Sigmoid colon (tissue), 7 donors: ENCODE measurements around the gene FNIP1. TPM values are rescaled to one million over a fixed set of nuclear protein-coding genes. Genes with fewer than 3 reads are reported as not detected.

ENCODE experiments used
- DNase-seq: peaks from one replicate; pipeline ENCODE4 v3.0.0-alpha.2; 2019
- H3K27ac ChIP-seq, 4 donors: fragments of 200-600 bp; sonication (generic); one replicate each; pipeline ENCODE4 v1.5.1; 2016 to 2019; ENCODE audit warnings: mild to moderate bottlenecking in 1 of 4
- H3K27me3 ChIP-seq, 3 donors: fragments of 200-600 bp; sonication (generic); one replicate each; pipeline ENCODE4 v1.5.1; 2019; ENCODE audit warnings: mild to moderate bottlenecking in 1 of 3
- H3K36me3 ChIP-seq, 4 donors: fragments of 200-600 bp; sonication (generic); one replicate each; pipeline ENCODE4 v1.5.1; 2016 to 2019
- H3K4me1 ChIP-seq, 4 donors: fragments of 200-600 bp; sonication (generic); one replicate each; pipeline ENCODE4 v1.5.1; 2017 to 2019
- H3K4me3 ChIP-seq, 4 donors: fragments of 200-600 bp; sonication (generic); one replicate each; pipeline ENCODE4 v1.5.1; 2017 to 2019; ENCODE audit warnings: mild to moderate bottlenecking in 2 of 4, moderate library complexity in 1 of 4
- H3K9me3 ChIP-seq, 4 donors: fragments of 200-600 bp in 3 of 4; sonication (generic) in 3 of 4; one replicate each; pipeline versions ENCODE4 v1.5.1 to v1.6.1; 2013 to 2019
- EP300 ChIP-seq, 4 donors: sonication (generic); formaldehyde crosslinking; IDR thresholded peaks; one replicate each; pipeline ENCODE4 v1.6.1; 2017; ENCODE audit warnings: antibody characterized with exemption in 4 of 4
- POLR2A ChIP-seq, 2 donors: fragments of 450-650 bp; IDR thresholded peaks; one replicate each; pipeline ENCODE4 v1.6.1; 2016; ENCODE audit warnings: antibody characterized with exemption in 2 of 2, mild to moderate bottlenecking in 2 of 2, moderate library complexity in 2 of 2
- POLR2AphosphoS5 ChIP-seq, 4 donors: sonication (generic); formaldehyde crosslinking; IDR thresholded peaks; one replicate each; pipeline ENCODE4 v1.6.1; 2017; ENCODE audit warnings: antibody characterized with exemption in 4 of 4
- whole genome bisulfite sequencing, 2 donors: extraction: QIAGEN DNeasy Blood & Tissue Kit; methylation state at CpG; one replicate each; pipeline ENCODE4 v1.1.7; 2013; 5-methylcytosine and 5-hydroxymethylcytosine counted together
- intact Hi-C: fragments of 100-400 bp; cut with DNase I; formaldehyde crosslinking; loops from one replicate; pipeline ENCODE4 v1.15.1; 2023
- polyA plus RNA-seq, 3 donors: library from polyadenylated mRNA; stranded (reverse); fragments of 200-250 nt; gene quantifications; one replicate each; pipeline ENCODE4 v1.2.3, GENCODE V29; 2013
- total RNA-seq, 4 donors: library from RNA; depleted of rRNA; stranded (reverse); fragments of >200 nt; gene quantifications; one replicate each; pipeline ENCODE4 v1.1.0, GENCODE V29; 2016
- TF ChIP-seq, protein P1 (sequence below), 4 experiments: fragments of 450-650 bp in 3 of 4; fragments of 200-600 bp in 1 of 4; IDR thresholded peaks; one replicate each; pipeline ENCODE4 v1.5.1; 2016 to 2019; ENCODE audit warnings: antibody characterized with exemption in 4 of 4, mild to moderate bottlenecking in 3 of 4, moderate library complexity in 2 of 4
- donor health status: healthy with polysubstance abuse.
- donor health status: Bipolar disorder and iron deficiency.
- donor health status: healthy.

The FNIP1 gene
- total and polyA plus RNA-seq, 7 donors: 3.6 to 74.4 (median 46.4) TPM

GRCh38 chr5:131825404-131826013, 28.7 kb upstream of the FNIP1 start:
- no peak for DNase-seq
- no peaks in the 10 kb centered on the region for H3K27me3 ChIP-seq
- 67 to 76% methylated on average over 2 of the region's 2 CpGs for WGBS, 2 donors
- intact Hi-C loops: no loop called here
- no peak overlapping the region for H3K4me3 ChIP-seq
- no peaks in the 10 kb centered on the region for H3K9me3 ChIP-seq
- no peaks in the 10 kb centered on the region for H3K4me1 ChIP-seq
- TF ChIP-seq EP300 (IDR thresholded peaks at IDR 0.05) (no peak), POLR2A (IDR thresholded peaks at IDR 0.05) (no peak), POLR2AphosphoS5 (IDR thresholded peaks at IDR 0.05) (no peak)
- TF ChIP-seq, protein P1, sequence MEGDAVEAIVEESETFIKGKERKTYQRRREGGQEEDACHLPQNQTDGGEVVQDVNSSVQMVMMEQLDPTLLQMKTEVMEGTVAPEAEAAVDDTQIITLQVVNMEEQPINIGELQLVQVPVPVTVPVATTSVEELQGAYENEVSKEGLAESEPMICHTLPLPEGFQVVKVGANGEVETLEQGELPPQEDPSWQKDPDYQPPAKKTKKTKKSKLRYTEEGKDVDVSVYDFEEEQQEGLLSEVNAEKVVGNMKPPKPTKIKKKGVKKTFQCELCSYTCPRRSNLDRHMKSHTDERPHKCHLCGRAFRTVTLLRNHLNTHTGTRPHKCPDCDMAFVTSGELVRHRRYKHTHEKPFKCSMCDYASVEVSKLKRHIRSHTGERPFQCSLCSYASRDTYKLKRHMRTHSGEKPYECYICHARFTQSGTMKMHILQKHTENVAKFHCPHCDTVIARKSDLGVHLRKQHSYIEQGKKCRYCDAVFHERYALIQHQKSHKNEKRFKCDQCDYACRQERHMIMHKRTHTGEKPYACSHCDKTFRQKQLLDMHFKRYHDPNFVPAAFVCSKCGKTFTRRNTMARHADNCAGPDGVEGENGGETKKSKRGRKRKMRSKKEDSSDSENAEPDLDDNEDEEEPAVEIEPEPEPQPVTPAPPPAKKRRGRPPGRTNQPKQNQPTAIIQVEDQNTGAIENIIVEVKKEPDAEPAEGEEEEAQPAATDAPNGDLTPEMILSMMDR (IDR thresholded peaks at IDR 0.05): no peak
- H3K27ac ChIP-seq: no peak overlapping the region
- no peaks in the 10 kb centered on the region for H3K36me3 ChIP-seq

- intact Hi-C loops: no loop called here
- H3K27ac ChIP-seq: no peak overlapping the region
- H3K4me3 ChIP-seq: no peak overlapping the region
- H3K36me3 ChIP-seq: no peaks in the 10 kb centered on the region
- no peaks in the 10 kb centered on the region for H3K4me1 ChIP-seq
- no peaks in the 10 kb centered on the region for H3K27me3 ChIP-seq
- 96 to 98% methylated on average over 1 of the region's 1 CpG for WGBS, 2 donors
- H3K9me3 ChIP-seq: no peaks in the 10 kb centered on the region
- TF ChIP-seq EP300 (IDR thresholded peaks at IDR 0.05) (no peak), POLR2AphosphoS5 (IDR thresholded peaks at IDR 0.05) (no peak), POLR2A (IDR thresholded peaks at IDR 0.05) (no peak)
- TF ChIP-seq, protein P1 (IDR thresholded peaks at IDR 0.05): no peak
- no peak for DNase-seq
Measured at GRCh38 chr5:131824631-131825030, 27.8 kb upstream of the FNIP1 start.

- Histone ChIP-seq H3K9me3 (no peaks in the 10 kb centered on the region), H3K36me3 (no peaks in the 10 kb centered on the region), H3K27me3 (no peaks in the 10 kb centered on the region), H3K4me3 (no peak overlapping the region), H3K27ac (no peak overlapping the region), H3K4me1 (no peaks in the 10 kb centered on the region)
- TF ChIP-seq EP300 (IDR thresholded peaks at IDR 0.05) (no peak), POLR2AphosphoS5 (IDR thresholded peaks at IDR 0.05) (no peak), POLR2A (IDR thresholded peaks at IDR 0.05) (no peak)
- TF ChIP-seq, protein P1 (IDR thresholded peaks at IDR 0.05): no peak
- intact Hi-C loops: no loop called here
- no peak for DNase-seq
- WGBS, 2 donors: 84 to 92% methylated on average over 1 of the region's 1 CpG
Measured at GRCh38 chr5:131821221-131821620, 24.4 kb upstream of the FNIP1 start.

DNA sequence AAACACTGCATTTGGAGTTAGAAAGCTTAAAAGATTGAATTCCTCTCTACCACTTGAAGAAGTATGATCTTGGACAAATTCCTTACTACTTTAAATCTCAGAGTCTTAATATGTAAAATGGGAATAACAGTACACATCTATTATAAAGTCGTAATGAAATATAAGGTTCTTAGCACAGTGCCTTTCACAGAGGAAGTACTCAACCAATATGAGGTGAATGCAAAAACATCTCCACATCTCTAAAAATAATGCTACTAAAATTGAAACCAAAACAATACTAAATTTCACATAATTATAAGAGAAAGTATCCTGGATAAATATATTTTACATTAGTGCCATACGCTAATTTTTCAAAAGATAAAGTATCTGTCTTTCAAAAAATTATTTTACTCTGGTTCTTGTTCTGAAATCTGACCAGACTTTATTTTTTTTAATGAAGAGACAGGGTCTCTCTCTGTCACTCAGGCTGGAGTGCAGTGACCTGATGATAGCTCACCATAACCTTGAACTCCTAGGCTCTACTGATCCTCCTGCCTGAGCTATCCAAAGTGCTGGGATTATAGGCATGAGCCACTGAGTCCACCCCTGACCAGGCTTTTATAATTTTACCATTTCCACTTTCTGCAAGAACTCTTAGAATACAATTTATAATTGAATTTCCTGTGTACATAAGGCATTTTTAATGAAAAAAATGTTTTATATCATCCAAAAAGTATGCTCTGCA, 21.3 kb upstream of the FNIP1 start:
- Histone ChIP-seq H3K27me3 (no peaks in the 10 kb centered on the region), H3K4me3 (no peak overlapping the region), H3K27ac (no peak overlapping the region), H3K36me3 (no peaks in the 10 kb centered on the region), H3K9me3 (peaks cover 0 to 3% (median 0%) of the 10 kb centered on the region in 4 donors), H3K4me1 (no peaks in the 10 kb centered on the region)
- no peak for TF ChIP-seq POLR2A (IDR thresholded peaks at IDR 0.05)
- TF ChIP-seq, protein P1 (IDR thresholded peaks at IDR 0.05): no peak
- no peak for TF ChIP-seq EP300 (IDR thresholded peaks at IDR 0.05)
- no peak for TF ChIP-seq POLR2AphosphoS5 (IDR thresholded peaks at IDR 0.05)
- intact Hi-C loops: no loop called here
- DNase-seq: no peak
- 72 to 88% methylated on average over 2 of the region's 2 CpGs for WGBS, 2 donors
